IPS-NIHi7 (cell line): ENCODE data around the gene ALKBH4.
"Not testable (repeated sequence)": the region's sequence is repeated elsewhere in the genome, so short reads cannot be mapped to it uniquely, and the experiment has no call there.

Source experiments
- DNase-seq: peaks from one replicate; pipeline ENCODE4 v3.0.0; 2012; ENCODE audit warnings: mixed read lengths; ENCODE audit errors: extremely low spot score

Gene ALKBH4

DNA sequence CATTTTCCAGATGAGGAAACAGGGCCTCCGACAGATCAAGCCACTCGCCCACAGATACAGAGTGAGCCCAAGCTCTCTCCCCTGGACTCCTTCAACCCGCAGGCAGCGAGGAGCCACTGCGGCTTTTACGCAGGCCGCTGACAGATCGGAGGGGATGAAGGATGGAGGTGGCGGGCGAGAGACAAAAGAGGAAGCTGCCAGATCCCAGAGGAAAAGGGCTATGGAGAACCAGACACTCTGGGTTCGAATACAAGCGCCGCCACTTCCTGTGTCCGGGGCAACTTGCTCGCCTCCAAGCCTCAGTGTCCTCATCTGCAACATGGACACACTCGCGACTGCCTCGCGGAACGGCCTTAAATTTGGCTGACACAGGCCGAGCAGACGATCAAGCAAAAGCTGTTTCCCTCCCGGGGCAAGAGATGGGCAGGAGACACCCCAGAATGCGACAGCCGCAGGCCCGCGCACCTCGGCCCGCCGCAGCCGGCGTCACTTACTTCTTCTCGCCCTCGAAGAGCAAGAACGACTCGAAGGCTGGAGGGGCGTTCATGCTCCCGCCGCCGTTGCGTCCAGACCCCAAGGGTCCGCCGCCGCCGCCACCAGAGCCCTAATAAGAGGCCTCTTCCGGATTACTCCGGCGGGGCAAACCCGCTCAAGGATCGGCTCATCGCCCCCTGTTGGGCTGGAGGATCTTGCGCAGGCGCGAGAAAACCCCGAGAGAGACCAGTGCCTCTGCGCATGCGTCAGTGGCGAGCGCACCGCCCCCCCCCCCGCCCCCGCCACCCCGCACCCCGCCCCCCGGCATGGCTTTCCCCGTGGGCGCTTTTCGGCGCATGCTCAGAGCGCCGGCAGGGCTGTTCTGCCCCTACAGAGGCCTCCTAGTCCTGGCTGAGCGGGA, 13.9 kb upstream of the ALKBH4 start, which contains the start of gene POLR2J:
TSS of gene POLR2J (minus strand) at position 609 of the 895 bp plus-strand sequence. CDS start at position 547, 62 bp downstream.
- DNase-seq, result not testable (repeated sequence)

DNA sequence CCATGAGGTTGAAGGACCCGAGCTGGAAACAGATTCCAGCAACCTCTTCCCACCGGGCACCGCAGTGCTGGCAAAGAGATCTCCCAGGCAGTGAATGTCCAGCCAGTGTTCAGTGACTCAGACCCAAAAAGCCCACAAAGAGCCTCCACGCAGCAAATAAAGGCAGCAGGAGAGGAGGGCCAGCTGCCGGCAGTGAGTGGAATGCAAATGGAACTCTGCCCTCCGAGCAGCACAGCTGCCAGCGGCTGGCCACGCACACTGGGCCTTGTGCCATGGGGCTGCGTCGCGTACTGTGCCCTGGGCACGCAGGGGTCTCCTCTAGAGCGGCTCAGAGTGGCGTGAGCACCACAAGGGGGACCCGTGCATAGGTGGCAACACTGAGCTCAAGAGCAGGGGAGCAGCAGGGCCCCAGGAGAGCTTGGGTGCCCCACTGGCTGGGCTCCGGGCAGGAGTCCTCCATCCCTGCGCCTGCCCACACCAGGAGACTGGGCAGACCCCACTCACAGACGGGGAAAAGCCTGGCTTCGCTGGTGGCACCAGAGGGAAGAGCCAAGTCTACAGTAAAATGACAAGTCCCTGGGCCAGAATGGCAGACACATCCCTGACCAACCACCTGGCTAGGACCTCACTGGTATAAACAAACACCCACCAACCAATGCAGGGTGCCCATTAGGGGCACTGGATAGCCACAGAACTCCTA, 10.2 kb upstream of the ALKBH4 start:
- not testable (repeated sequence) for DNase-seq

DNA sequence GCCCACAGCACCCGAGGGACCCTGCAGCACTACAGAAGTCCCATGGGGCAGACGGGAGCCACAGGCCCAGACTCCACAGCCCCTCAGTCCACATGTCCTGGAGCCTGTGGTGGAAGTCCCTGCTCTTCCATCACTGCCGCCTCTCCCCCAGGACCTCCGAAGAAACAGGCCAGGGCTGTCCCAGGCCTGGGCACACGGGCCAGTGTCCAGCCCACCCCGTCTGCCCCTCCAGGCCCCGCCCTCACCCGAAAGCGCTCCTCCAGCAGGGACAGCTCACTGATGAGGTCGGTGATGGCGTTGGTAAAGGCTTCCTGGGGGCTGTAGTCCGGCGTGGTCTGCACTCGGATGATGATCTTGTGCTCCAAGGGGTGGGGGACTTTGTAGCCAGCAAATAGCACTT, 9.5 kb upstream of the ALKBH4 start:
- DNase-seq, result not testable (repeated sequence)

DNA sequence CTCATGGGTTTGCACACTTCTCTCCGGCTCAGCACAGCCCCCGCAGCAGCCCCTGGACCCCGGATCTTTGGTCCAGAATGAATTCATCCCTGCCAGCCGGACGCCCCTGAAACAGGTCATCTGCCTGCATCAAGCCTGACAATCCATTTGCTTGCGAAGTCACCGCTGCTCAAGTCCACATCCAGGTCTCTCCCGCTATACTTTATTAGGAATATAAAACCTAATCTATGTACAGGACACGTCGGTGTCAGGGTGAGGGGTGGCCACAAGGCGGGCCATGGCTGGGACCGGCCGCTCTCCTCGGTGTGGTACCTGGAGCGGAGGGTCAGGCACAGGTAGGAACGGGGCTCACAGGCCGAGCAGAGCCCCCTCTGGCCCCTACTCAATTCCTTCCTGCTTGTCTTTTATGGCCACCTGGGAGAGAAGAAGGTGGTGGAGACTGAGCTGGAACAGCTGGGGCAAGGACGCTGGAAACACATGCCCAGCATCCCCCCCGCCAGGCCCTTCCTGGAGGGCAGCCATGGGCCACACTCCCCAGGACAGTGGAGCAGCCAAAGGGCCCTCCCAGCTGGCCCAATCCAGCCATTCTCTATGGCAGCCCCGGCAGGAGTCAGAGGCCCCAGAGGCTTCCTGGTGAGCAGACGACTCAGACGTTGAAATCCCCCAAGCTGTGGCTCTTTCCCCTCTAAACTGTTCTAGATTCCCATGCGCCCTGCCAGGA, 8.8 kb upstream of the ALKBH4 start:
- DNase-seq, result no peak

DNA sequence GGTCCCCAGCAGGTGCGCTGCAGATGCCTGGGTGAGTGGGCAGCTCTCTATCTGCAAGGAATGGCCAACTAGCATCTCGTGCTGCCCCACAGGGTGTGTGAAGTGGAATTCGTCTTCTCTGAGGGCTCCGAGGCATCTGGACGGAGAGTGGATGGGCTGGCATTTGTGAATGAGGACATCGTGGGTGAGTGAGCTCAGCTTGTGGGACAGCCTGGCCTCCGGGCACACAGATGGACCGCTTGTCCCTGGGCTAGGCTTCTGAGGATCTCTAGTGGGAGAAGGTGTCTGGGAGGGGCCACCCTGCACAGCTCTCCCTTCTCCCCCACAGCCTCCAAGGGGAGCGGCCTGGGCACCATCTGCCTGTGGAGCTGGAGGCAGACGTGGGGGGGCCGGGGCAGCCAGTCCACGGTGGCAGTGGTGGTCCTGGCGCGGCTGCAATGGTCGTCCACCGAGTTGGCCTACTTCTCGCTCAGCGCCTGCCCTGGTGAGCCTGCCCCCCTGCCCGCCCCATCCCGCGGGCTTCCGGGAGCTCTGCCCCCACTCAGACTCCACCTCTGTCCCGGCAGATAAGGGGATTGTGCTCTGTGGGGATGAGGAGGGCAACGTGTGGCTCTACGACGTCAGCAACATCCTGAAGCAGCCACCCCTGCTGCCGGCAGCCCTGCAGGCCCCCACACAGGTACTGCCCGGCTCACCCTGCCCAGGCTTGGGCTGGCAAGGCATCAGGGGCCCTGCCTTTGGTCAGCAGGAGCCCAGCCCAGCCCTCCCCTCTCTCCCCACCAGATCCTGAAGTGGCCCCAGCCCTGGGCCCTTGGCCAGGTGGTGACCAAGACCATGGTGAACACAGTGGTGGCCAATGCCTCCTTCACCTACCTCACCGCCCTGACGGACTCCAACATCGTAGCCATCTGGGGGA, 7.7 kb upstream of the ALKBH4 start:
- no peak for DNase-seq

DNA sequence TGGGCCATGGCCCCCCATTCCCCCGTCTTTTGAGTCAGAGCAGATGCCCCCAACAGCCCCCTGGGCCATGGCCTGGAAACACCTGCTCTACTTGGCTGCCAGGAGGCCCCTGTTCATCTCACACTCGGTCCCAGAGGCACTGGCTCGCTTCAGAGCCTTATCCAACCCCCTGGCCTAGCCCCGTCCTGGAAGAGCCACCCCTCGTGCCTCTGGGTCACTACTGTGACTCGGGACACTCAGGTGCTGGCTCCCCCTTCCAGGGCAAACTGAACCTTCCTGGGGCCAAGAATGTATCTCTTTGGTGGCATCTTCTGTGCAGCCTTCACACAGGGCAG, 7.1 kb upstream of the ALKBH4 start:
- DNase-seq, result no peak

DNA sequence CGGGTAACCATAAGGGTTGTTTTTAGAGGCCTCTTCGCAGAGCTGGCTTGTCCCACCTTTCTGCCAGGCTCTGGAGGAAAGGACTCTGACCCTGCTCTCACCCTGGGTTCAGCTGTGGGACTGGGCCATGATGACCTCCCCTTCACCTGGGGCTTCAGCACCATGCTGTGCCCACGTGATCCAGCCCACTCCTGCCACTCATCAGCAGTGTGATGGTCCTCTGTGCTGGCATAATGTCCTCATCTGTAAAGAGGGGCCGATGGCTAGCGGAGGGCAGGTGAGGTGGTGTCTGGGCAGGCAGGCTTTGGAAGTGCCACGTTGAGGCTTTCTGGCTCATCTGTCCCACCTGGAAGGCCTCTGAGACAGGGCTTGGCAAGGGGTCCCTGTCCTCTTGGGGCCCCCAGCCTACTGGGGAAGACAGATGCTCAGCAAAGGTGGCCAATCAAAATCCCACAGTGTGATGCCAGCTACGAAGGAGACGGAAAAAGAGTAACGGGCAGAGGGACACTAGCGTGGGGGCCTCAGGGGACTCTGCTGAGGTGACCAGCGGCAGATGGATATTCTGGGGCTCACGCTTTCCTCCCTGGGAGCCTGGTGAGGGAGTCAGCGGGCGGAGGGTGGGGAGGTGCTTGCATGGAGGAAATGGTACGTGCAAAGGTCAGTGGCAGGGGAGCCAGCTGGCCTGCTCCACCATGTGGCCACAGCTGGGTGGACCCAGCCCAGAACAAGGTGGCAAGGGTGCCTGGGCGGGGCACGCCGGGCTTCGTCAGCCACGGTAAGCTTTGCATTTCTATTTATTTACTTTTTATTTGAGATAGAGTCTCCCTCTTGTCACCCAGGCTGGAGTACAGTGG, 5.5 kb upstream of the ALKBH4 start:
- no peak for DNase-seq

DNA sequence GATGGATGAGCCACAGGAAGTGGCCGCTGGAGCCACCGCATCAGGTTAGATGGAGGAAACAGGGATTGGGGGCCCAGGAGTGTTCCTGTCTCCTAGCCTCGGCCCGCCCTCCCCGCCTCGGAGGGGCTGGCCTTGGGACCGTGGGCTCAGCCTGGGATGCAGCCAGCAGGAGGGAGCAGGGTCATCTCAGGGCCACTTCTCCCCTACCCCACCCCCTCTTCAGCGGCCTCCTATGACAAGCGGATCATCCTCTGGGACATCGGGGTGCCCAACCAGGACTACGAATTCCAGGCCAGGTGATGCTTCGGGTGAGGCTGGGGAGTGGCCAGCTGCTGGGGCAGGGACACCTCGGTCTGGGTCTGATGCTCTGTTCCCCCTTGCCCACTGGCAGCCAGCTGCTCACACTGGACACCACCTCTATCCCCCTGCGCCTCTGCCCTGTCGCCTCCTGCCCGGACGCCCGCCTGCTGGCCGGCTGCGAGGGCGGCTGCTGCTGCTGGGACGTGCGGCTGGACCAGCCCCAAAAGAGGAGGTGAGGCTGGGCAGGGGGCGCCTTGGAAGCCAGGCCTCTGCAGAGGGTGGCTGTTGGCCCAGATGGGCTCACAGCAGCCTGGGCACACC, 4.8 kb upstream of the ALKBH4 start:
- DNase-seq, result no peak

DNA sequence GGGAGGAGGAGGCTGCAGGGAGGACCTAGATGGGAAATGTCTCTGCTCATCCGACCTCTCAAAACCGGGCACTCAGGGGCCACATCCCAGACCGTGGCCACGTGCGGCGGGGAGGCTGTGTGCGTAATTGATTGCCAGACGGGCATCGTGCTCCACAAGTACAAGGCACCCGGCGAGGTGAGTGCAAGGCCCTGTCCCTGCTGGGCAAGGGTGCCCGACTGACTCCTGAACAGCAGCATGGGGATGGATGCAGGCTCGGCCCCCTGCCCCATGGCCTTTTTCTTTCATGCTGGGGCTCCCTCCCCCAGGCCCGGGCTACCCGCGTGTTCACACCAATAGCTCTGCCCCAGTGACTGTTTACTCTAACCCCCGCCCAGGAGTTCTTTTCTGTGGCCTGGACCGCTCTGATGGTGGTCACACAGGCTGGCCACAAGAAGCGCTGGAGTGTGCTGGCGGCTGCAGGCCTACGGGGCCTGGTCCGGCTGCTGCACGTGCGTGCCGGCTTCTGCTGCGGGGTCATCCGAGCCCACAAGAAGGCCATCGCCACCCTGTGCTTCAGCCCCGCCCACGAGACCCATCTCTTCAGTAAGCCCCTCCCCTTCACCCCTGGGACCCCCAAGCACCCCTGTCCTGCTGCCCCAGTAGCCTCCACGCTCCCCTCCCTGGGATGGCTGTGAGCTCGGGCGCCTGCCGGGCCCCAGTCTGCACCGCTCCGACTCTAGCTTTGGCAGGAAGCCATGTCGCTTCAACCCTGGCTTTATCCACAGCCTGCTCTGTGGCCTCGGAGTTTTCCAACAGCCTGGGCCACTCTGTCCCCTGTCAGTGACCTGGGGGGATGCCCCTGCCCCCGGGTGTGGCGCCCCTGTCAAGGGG, 4.1 kb upstream of the ALKBH4 start:
- DNase-seq, result no peak

DNA sequence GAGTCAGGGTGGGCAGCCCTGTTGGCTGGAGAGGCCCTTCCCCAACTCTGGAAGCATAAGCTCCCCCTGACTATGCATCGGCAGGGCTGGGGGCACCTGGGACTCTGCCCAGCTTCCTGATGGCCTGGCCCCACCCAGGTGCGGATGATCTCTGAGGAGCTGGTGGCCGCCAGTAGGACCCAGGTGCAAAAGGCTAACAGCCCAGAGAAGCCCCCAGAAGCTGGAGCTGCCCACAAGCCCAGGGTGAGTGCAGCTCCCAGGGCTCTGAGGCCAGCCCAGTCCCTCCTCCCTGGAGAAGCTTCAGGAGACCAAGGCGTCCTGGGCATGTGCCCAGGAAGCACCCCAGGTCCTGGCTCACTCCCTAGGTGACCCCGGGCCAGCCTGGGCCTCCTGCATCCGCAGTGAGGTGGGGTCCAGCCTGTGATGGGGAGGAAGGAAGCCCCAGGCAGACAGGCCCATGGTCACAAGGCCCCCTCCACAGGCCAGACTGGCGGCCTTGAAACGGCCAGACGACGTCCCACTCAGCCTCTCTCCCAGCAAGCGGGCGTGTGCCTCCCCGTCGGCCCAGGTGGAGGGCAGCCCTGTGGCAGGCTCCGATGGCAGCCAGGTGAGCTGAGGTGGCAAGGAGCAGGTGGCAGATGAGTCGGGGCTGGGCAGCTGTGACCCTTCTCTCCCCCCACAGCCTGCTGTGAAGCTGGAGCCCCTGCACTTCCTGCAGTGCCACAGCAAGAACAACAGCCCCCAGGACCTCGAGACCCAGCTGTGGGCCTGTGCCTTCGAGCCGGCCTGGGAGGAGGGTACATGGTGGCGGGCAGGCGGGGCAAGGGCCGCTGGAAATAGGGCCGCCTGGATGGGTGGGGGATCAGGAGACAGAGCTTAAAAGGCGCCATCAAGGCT, 3.2 kb upstream of the ALKBH4 start:
- DNase-seq, result no peak

DNA sequence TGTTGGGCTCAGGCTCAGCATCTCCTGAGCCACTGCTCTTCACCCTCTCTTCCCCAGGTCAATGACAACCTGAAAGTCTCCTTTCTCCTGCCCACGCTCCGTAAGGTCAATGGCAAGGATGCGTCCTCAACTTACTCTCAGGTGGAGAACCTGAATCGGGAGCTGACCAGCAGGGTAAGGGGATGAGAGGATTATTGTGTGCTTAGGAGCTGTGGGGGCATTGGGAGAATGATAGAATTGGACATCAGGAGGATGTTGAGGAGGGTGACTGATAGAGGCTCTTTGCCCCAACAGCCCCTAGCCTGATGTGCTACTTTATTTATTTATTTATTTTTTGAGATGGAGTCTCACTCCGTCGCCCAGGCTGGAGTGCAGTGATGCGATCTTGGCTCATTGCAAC, 1.4 kb upstream of the ALKBH4 start:
- DNase-seq, result no peak

DNA sequence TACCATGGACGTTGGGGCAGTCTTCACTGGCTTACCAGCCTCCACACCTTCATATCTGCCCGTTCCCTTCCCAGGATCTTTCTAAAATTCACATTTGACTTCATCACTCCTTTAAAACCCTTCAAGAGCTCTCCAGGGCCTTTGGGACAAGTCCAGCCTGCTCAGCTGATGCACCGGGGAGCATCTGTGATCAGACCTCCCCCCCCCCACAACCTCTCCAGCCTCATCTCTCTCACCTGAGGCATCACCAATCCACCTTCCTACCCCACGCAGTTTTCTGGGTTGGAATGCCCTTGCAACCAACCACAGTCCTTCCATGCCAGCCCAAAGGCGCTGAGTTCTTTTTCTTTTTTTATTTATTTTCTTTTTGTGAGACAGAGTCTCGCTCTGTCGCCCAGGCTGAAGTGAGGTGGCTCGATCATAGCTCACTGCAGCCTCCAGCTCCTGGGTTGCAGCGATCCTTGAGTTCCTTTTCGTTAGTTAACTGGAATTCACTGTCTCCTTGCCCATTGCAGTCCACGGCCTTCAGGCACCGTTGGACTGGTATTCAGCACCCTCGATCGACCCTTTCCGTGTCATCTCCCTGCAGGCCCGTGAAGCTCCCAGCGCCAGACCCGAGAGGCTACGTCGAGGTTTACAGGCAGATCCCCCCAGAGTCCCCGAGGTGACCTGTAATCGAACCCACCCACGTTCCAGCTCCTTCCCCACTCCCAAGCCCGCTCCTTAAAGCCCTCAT, 654 bp downstream of the ALKBH4 start:
- DNase-seq, result peak; percentile 46

DNA sequence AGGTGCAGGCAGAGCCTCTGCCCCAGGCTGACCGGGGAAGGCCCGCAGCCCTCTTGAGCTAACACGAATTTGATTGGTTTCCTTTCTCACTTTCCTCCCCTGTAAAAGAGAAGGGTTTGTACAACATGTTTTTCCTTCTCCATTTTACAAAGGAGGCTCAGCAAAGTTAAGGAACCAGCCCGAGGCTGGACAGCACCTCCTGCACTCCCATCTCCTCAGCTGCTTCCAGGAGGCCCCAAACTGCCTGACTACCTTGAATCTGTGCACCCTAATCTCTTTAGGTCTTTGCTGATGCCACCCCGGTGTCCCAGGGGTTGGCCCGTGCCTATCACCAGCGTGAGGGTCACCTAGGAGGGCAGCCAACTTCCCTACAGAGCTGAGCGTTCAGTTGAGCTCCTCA, 4.2 kb downstream of the ALKBH4 start:
- DNase-seq, result no peak

DNA sequence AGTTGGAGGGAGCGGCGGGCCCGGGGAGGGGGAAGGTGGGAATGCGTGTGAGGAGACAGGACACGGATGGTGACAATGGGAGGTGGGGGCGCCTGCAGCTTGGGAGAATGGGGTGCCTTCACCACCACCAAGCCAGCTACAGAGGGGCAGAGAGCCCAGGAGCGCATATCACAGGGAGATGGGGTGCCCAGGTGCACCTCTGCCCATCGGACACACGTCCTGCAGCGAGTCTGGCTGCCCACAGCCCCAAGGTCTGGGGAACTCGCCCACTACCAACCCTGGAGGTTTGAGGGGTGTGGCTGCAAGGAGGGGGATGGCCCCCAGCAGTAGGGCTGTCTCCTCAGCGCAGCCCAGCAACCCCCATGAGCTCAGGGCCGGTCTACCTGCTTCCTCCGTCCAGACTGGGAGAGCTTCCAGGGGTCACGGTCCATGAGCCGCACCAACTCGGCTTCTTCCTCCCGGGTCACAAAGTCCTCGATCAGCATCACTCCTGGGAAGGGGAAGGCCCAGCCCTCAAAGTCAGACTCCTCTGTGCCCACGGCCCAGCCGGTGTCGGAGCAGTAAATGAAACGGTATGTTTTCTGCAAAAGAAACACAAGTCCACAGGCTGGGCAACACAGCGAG, 5.3 kb downstream of the ALKBH4 start:
- DNase-seq, result no peak

DNA sequence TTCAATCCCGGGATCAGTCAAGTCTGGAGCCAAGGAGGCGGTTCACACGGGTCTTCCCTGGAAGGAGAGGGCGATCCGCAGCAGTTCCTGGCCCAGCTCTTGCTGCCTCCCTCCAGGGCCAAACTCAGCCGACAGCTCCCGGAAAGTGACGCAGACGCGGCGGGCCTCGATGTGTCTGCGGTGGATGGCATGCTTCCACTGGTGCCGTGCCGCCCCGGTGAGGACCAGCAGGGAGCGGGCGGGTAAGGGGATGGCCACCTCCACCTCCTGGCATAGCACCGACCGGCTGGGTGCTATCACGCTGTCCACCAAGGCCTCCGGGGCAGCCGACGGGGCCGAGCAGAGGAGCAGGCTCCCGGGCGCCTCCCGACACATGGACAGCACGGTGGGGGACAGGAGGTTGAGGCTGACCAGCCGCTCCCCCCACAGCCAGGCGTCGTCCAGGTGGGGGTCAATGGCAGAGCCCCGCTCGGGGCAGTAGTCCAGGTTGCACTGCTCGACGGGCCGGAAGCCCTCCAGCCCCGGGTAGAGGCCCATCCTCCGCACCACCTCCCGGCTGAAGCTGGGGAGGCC, 7.2 kb downstream of the ALKBH4 start:
- DNase-seq, result no peak

DNA sequence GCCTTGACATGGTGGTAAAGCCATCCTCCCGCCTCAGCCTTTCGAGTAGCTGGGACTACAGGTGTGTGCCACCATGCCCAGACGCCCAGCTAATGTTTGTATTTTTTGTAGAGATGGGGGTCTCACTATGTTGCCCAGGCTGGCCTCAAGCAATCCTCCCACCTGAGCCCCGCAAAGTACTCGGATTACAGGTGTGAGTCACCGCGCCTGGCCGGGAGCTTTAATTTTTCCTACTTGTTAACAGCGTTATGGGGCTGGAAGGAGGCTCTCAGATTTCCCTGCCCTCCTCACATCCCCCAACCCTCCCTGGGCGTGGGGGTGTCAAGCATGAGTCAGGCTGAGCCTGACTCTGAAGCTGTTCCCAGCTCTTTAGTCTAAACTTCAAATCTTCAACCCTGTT, 8.3 kb downstream of the ALKBH4 start:
- DNase-seq, result no peak
